ENCODE results near the gene GNAL.

DNA sequence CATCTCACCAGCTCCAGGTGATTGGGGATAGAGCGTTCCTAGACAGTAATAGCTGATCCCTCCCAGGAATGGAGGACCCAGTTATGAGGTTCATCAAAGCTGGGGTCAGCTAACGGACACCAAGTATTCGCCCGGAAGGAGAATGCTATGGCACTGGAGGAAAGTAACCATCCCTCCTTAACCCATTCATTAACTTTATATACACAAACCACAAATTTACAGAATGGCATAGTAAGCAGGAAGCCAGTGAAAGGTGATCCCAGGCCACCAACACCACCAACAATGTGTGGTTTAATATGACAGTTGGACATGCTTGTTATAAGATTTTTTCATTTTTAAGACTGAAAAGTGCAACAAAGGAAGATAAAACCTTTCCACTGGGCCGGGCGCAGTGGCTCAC, 106.9 kb downstream of the GNAL start:
- TF ChIP-seq, protein P1, sequence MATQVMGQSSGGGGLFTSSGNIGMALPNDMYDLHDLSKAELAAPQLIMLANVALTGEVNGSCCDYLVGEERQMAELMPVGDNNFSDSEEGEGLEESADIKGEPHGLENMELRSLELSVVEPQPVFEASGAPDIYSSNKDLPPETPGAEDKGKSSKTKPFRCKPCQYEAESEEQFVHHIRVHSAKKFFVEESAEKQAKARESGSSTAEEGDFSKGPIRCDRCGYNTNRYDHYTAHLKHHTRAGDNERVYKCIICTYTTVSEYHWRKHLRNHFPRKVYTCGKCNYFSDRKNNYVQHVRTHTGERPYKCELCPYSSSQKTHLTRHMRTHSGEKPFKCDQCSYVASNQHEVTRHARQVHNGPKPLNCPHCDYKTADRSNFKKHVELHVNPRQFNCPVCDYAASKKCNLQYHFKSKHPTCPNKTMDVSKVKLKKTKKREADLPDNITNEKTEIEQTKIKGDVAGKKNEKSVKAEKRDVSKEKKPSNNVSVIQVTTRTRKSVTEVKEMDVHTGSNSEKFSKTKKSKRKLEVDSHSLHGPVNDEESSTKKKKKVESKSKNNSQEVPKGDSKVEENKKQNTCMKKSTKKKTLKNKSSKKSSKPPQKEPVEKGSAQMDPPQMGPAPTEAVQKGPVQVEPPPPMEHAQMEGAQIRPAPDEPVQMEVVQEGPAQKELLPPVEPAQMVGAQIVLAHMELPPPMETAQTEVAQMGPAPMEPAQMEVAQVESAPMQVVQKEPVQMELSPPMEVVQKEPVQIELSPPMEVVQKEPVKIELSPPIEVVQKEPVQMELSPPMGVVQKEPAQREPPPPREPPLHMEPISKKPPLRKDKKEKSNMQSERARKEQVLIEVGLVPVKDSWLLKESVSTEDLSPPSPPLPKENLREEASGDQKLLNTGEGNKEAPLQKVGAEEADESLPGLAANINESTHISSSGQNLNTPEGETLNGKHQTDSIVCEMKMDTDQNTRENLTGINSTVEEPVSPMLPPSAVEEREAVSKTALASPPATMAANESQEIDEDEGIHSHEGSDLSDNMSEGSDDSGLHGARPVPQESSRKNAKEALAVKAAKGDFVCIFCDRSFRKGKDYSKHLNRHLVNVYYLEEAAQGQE (IDR thresholded peaks at IDR 0.05; ENCODE audit: unreplicated experiment) = no peak
- TF ChIP-seq, protein P2, sequence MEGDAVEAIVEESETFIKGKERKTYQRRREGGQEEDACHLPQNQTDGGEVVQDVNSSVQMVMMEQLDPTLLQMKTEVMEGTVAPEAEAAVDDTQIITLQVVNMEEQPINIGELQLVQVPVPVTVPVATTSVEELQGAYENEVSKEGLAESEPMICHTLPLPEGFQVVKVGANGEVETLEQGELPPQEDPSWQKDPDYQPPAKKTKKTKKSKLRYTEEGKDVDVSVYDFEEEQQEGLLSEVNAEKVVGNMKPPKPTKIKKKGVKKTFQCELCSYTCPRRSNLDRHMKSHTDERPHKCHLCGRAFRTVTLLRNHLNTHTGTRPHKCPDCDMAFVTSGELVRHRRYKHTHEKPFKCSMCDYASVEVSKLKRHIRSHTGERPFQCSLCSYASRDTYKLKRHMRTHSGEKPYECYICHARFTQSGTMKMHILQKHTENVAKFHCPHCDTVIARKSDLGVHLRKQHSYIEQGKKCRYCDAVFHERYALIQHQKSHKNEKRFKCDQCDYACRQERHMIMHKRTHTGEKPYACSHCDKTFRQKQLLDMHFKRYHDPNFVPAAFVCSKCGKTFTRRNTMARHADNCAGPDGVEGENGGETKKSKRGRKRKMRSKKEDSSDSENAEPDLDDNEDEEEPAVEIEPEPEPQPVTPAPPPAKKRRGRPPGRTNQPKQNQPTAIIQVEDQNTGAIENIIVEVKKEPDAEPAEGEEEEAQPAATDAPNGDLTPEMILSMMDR (conservative IDR thresholded peaks at IDR 0.05; ENCODE audit: low read depth in 2 of 2) = no peak
- TF ChIP-seq EZH2phosphoT487 (IDR thresholded peaks at IDR 0.05; ENCODE audit: unreplicated experiment) (no peak), EZH2 (IDR thresholded peaks at IDR 0.05; ENCODE audit: low read depth, unreplicated experiment) (no peak), POLR2AphosphoS5 (IDR thresholded peaks at IDR 0.05; ENCODE audit: low read depth) (no peak), CREB1 (CRISPR knock-in tag; IDR thresholded peaks at IDR 0.05; ENCODE audit: low read depth) (no peak), STAT1 (IDR thresholded peaks at IDR 0.05; ENCODE audit: unreplicated experiment) (no peak), JUNB (IDR thresholded peaks at IDR 0.05; ENCODE audit: unreplicated experiment) (no peak), ZNF331 (CRISPR knock-in tag; IDR thresholded peaks at IDR 0.05; ENCODE audit: low read depth) (no peak), NANOG (IDR thresholded peaks at IDR 0.05; ENCODE audit: borderline replicate concordance) (no peak), ZNF114 (CRISPR knock-in tag; IDR thresholded peaks at IDR 0.05) (no peak)
- TF ChIP-seq, protein P3, sequence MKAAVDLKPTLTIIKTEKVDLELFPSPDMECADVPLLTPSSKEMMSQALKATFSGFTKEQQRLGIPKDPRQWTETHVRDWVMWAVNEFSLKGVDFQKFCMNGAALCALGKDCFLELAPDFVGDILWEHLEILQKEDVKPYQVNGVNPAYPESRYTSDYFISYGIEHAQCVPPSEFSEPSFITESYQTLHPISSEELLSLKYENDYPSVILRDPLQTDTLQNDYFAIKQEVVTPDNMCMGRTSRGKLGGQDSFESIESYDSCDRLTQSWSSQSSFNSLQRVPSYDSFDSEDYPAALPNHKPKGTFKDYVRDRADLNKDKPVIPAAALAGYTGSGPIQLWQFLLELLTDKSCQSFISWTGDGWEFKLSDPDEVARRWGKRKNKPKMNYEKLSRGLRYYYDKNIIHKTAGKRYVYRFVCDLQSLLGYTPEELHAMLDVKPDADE (IDR thresholded peaks at IDR 0.05) = no peak
- TF ChIP-seq, protein P4, sequence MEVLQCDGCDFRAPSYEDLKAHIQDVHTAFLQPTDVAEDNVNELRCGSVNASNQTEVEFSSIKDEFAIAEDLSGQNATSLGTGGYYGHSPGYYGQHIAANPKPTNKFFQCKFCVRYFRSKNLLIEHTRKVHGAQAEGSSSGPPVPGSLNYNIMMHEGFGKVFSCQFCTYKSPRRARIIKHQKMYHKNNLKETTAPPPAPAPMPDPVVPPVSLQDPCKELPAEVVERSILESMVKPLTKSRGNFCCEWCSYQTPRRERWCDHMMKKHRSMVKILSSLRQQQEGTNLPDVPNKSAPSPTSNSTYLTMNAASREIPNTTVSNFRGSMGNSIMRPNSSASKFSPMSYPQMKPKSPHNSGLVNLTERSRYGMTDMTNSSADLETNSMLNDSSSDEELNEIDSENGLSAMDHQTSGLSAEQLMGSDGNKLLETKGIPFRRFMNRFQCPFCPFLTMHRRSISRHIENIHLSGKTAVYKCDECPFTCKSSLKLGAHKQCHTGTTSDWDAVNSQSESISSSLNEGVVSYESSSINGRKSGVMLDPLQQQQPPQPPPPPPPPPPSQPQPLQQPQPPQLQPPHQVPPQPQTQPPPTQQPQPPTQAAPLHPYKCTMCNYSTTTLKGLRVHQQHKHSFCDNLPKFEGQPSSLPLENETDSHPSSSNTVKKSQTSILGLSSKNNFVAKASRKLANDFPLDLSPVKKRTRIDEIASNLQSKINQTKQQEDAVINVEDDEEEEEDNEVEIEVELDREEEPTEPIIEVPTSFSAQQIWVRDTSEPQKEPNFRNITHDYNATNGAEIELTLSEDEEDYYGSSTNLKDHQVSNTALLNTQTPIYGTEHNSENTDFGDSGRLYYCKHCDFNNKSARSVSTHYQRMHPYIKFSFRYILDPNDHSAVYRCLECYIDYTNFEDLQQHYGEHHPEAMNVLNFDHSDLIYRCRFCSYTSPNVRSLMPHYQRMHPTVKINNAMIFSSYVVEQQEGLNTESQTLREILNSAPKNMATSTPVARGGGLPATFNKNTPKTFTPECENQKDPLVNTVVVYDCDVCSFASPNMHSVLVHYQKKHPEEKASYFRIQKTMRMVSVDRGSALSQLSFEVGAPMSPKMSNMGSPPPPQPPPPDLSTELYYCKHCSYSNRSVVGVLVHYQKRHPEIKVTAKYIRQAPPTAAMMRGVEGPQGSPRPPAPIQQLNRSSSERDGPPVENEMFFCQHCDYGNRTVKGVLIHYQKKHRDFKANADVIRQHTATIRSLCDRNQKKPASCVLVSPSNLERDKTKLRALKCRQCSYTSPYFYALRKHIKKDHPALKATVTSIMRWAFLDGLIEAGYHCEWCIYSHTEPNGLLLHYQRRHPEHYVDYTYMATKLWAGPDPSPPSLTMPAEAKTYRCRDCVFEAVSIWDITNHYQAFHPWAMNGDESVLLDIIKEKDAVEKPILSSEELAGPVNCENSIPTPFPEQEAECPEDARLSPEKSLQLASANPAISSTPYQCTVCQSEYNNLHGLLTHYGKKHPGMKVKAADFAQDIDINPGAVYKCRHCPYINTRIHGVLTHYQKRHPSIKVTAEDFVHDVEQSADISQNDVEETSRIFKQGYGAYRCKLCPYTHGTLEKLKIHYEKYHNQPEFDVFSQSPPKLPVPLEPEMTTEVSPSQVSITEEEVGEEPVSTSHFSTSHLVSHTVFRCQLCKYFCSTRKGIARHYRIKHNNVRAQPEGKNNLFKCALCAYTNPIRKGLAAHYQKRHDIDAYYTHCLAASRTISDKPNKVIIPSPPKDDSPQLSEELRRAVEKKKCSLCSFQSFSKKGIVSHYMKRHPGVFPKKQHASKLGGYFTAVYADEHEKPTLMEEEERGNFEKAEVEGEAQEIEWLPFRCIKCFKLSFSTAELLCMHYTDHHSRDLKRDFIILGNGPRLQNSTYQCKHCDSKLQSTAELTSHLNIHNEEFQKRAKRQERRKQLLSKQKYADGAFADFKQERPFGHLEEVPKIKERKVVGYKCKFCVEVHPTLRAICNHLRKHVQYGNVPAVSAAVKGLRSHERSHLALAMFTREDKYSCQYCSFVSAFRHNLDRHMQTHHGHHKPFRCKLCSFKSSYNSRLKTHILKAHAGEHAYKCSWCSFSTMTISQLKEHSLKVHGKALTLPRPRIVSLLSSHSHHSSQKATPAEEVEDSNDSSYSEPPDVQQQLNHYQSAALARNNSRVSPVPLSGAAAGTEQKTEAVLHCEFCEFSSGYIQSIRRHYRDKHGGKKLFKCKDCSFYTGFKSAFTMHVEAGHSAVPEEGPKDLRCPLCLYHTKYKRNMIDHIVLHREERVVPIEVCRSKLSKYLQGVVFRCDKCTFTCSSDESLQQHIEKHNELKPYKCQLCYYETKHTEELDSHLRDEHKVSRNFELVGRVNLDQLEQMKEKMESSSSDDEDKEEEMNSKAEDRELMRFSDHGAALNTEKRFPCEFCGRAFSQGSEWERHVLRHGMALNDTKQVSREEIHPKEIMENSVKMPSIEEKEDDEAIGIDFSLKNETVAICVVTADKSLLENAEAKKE (CRISPR knock-in tag; IDR thresholded peaks at IDR 0.05) = no peak

Measured in GM23338 (cell line).